GM19099 (cell line): ENCODE results near the gene CREB5.

Source experiments
- POLR2A ChIP-seq: IDR thresholded peaks from 3 replicates; pipeline ENCODE4 v1.6.1; 2011; ENCODE audit warnings: low read depth; ENCODE audit not compliant: insufficient read length; ENCODE audit errors: extremely low read depth

CREB5 gene

DNA sequence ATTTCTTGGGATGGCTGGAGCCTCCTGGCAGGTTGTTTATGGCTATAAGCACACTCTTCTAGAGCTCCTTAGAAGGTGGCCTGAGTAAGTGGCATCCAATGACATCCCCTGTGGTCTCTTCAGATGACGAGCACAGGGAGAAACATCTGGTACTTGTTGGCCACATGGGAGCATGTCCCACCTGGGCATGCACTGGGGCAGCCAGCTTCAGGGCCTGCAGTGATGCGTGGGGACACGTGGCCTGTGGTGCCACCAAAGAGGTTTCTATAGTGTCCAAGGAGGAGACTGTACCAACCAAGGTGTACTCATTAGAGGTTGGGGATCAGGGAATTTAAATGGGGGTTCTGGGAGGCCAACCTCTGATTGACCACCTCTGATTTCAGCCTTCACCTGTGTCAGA lies 420.4 kb downstream of the CREB5 start:
- no peak for TF ChIP-seq POLR2A

DNA sequence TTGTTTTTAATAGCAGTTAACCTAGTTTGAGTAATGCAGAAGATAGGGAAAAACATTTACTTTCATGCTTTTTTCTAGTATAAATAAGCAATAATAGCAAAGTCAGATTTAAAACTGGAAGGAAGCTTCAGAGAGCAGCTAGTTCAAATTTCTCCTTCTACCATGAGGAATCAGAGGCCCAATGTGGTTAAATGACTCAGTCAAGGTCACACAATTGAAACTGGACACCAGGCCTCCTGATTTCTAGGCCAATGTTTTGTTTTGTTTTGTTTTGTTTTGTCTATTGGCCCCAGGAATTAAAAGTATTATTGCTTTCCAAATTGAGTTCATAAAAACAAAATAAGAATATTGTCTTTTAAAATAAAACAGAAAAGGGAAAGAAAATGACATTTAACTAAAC lies 423.5 kb downstream of the CREB5 start:
- TF ChIP-seq POLR2A: no peak

DNA sequence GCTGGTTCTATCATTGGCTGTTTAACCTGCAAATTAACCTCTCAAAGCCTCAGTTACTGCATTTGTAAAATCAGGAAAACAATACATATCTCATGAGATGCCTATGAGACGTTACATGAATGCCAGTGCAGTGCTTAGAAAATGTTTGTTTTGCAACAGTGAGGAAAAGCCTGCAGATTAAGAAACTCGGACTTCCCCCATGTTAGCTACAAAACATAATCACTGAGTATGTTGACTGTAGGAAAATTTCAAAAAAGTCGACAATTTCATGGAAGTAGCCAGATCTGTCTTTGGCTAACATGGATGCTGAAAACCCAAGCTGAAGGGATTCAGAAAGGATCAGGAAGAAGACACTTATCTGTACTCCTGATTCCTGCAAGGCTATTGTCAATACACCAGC lies 424.4 kb downstream of the CREB5 start:
- no peak for TF ChIP-seq POLR2A

DNA sequence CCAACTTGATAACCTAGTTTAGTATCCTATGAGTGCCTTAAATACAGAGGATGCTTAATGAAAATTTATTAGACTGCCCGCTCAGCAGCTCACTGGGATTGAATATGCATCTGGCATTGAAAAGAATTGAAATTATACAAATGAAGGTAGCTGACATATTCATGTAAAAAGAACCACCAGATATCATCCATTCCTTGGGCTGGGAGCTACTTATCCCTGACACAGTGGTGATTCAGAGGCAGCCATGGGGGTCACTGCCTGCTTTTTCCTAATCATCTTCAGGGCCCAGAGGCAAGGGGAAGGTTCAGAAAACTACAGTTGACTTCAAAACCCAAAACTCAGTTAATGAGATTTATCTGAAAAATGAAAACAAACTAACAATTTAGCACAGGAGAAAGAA lies 424.9 kb downstream of the CREB5 start:
- no peak for TF ChIP-seq POLR2A

DNA sequence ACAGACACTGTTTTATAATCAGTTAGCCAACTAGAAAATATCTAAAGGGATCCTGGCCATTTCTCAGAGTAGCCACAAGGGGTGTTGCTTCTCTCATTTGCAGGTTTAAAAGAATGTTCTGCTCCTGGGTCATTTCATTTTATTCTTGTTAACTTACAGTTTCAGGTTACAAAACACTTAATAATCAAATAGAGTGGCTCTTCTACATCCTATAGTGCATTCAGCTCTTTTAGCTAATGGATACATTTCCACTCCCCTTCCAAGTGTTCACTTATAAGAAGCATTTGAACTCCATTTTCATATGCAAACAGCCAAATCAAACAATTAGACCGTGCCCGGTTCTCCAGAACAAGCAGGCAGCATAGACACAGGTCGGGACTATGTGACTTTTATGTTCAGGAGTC lies 428.3 kb downstream of the CREB5 start:
- no peak for TF ChIP-seq POLR2A

DNA sequence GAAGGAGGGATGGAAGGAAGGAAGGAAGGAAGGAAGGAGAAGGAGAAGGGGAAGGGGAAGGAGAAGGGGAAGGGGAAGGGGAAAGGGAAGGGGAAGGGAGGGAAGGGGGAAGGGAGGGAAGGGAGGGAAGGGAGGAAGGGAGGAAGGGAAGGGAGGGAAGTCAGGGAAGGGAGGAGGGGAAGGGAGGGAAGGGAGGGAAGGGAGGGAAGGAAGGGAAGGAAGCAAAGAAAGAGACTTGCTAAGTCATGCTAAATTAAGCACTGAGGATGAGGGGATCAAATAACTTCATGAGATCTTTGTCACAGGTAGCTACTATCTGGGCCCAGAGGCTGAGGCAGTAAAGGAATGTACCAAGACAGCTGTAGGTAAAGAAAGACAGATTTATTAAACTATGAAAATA lies 429.4 kb downstream of the CREB5 start:
- no peak for TF ChIP-seq POLR2A

DNA sequence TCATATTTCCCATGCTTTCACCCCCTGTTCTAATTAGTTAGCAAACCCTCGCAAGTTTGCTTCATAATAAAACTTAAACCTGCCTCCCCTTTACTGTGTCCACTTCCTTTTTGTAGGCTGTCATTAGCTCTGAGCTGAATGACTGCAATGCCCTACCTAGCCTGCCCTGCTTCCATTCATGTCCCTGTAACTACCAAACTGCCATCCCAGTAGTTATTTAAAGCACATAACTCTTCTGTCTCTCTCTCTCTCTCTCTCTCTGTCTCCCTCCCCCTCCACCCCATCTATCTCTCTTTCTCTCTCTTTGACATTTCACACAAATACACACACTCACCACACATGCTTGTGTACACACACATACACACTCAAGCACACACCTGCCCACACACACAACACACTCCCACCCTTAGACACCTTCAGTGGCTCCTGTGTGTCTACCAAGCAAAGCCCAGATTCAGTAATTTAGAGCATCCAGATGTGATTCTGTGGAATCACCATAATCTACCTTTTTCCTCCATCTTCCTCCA lies 430.5 kb downstream of the CREB5 start:
- TF ChIP-seq POLR2A: no peak

DNA sequence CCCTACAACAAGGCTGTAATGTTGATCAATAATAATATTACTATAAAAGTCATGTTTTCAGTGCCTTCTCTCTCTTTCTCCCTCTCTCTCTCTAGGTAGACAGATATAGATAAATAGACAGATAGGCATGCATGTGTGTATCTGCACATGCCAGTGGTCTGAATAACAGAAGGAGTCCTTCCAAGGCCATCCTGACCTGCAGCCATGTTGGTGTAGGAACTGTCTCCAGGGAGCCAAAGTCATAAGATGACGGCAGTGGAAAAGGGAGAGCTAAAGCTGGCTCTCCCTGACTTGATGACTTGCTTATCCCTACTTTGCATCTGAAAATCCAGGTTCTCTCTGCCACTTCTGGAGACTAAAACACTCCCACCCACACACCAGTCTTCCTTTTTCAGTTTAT lies 432.8 kb downstream of the CREB5 start:
- TF ChIP-seq POLR2A: no peak

DNA sequence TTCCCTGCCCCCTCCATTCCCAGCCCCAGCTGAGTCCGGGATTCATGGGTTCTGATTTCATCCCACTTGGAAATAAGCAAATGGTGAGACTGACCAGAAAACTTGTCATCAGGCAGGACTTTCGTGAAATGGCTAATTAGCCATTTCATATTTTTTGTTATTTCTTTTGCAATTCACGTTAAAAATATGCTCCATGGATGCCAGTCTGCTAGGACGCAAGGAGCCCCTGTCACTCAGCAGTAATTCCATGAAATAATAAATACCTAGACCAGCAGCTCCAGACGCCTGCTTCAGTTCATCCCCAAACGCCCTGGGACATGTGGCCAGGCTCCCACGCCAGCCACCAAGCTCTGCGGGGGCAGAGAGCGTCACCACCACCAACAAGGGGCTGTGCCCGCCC lies 434.9 kb downstream of the CREB5 start:
- TF ChIP-seq POLR2A: no peak

DNA sequence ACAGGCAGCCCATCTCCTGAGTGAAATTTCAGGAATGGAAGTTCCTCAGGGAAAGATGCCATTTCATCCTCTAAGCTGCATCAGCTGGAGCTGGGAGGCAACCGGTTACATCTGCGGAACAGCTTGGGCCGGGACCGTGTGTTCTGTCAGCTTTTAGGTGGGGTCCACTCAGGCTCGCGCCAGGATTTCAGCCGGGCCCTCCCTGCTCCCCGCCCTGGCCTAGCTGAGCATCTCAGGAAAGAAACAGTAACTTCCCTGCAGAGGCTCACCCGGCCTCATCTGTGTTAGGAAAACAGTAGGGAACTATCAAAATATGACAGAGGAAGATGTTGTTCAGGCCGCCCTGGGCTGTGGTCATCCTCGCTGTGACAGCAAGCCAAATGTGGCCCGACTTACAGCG lies 435.4 kb downstream of the CREB5 start:
- no peak for TF ChIP-seq POLR2A

DNA sequence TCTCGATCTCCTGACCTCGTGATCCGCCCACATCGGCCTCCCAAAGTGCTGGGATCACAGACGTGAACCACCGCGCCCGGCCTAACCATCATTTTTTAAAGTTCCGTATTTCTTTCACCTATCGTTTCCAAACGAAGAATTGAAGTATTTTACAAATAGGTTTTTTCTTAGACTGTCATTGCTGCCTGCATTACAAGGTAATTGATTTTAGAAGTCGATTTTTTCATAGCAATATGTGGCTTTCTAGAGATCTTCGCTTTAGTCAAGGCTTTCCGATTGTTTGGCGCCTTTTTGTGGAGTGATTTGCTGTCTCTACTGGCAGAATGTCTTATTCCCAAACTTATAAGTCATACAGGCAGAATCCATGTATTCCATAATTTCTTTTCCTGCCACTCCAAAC lies 436.6 kb downstream of the CREB5 start:
- TF ChIP-seq POLR2A: no peak

DNA sequence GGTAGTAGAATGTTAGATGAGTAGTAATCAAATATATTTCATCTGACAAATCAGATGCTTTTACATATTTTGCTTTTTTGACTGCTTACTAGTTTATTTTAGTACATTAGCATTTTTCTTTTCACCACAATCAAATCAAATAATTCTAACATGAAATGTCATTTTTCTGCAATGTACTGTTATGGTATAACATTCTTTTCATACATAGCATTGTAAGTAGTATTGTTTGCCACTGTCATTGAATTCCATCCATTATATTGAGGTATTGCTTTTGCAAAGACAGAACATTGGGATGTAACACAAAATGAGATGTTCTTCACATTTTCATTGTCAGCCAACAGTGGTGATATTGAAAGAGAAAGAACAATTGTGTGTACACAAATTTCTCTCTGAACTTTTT lies 438.4 kb downstream of the CREB5 start:
- no peak for TF ChIP-seq POLR2A

DNA sequence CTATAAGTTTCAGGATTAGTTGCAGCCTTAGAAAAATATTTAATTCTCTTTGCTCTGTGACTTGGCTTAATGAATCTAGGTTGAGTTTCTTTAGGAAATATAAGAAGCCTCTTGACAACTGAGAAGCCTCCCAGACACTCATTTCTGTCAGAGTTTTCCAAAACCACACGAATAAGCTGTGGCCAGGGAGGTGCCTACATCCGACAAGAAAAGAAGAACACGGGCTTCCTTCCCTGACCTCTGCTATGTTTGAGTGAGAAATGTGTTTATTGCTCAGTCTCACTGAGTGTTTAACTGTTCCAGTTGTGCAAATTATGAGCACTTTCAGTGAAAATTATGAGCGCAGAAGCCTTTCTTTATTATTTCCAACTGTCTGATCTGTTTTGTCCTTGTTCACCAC lies 440.8 kb downstream of the CREB5 start:
- no peak for TF ChIP-seq POLR2A

DNA sequence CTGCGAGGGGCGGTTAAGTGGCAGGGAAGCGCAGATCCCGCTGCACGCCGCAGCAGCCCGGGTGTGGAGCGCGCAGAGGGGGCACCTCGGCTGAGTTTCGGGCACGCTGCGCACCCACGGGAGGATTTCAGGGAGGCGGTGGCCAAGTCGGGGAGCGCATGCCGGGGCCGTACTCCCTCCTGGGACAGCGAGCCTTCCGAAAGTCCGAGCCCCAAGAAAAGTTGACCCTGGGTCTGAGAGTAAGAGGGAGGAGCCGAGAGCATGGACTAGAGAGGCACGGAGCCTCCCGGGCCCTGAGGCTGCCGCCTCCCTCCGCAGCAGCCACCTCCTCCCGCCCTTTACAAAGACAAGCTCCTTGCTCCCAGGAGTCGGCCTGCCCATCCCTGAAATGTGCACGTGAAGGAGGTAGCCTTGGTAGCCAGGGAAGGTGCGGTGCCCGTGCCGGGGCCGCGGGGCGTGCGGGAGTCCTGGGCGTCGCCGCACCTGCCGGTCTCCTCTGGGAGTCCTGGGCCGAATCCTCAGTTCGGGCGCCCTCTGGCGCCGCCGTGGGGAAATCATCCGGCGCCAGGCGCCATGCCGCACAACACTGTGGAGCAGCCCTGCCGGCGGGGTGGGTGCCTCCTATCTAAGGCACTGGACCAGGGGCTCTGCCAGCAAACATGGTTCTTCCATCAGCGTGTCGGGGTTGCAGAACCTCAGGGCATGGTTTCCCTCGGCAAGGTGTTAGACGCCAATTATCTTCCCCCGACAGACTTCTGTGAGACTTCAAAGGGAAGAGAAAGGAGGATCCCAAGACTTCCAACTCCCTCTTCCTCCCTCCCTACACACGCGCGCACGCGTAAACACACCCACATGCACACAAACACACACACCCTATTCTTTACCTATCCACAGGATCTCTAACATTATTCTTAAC lies 441.8 kb downstream of the CREB5 start:
- no peak for TF ChIP-seq POLR2A

DNA sequence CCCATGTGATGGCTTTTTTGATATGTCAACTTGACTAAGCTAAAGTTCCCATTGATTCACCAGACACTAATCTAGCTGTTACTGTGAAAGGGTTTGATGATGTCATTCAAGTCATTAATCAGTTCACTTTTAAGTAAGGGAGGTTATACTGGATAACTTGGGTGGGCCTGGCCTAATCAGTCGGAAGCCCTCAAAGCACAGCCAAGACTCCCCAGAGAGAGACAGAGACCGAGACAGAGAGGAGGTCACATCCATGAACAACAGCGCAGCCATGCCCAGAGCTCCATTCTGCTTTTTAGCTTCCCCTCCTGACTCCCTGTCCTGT lies 442.4 kb downstream of the CREB5 start:
- no peak for TF ChIP-seq POLR2A

DNA sequence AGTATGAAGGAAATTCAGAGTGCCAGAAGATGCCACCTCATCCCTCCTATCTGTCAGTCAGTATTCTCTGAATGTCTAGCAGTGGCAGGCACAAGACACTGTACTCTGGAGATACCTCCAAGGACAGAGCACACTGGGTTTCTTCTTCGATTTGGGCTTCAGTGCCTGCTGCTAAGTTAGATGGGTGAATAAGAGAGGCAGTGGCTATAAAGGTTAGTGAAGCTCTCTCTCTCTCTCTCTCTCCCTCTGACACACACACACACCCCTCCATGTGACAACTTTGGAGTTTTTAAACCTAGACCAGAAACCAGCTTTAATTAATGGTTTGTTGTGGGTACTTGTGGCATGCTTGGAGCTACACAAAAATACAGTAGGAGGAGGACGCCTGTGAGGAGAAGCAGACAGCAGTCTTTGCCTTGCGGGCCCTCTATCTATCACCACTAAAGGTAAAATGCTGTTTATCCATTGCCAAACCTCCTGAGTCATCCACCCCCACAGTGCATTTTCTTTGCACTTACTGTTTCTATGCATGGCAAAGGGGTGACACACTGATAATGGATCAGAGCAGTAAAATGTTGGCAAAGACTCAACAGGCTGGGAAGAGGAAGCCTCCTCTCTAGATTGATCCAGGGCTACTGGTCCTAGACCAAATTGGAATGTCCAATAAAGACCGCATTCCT lies 443.4 kb downstream of the CREB5 start:
- no peak for TF ChIP-seq POLR2A
